NT2/D1 (cell line): ENCODE measurements around the gene RASSF3.
"Not testable (repeated sequence)": the region's sequence is repeated elsewhere in the genome, so short reads cannot be mapped to it uniquely, and the experiment has no call there.

Source experiments
- DNase-seq: peaks from one replicate; pipeline ENCODE4 v3.0.0-alpha.2; 2011; ENCODE audit warnings: low read depth, low spot score
- H3K27me3 ChIP-seq: 2 replicates; pipeline ENCODE4 v1.6.0; 2011; ENCODE audit warnings: mild to moderate bottlenecking; ENCODE audit not compliant: insufficient read length, insufficient read depth
- H3K36me3 ChIP-seq: 2 replicates; pipeline ENCODE4 v1.6.1; 2011; ENCODE audit warnings: mild to moderate bottlenecking, low read length, mixed read lengths; ENCODE audit not compliant: insufficient read depth, insufficient read length
- H3K4me1 ChIP-seq: 2 replicates; pipeline ENCODE4 v1.5.1; 2011; ENCODE audit not compliant: insufficient read depth, insufficient read length
- H3K4me3 ChIP-seq: 2 replicates; pipeline ENCODE4 v1.5.1; 2011; ENCODE audit warnings: low read depth; ENCODE audit not compliant: insufficient read length
- H3K9ac ChIP-seq: 2 replicates; pipeline ENCODE4 v1.6.0; 2011; ENCODE audit warnings: low read depth; ENCODE audit not compliant: insufficient read length
- H3K9me3 ChIP-seq: 2 replicates; pipeline ENCODE4 v1.5.1; 2011; ENCODE audit warnings: mild to moderate bottlenecking, low read length; ENCODE audit not compliant: insufficient read depth
- SUZ12 ChIP-seq: IDR thresholded peaks from 2 replicates; pipeline ENCODE4 v1.6.1; 2011; ENCODE audit not compliant: insufficient read length, insufficient read depth; ENCODE audit errors: extremely low read depth
- YY1 ChIP-seq: IDR thresholded peaks from 2 replicates; pipeline ENCODE4 v1.6.1; 2011; ENCODE audit not compliant: insufficient read length, insufficient read depth
- ZNF274 ChIP-seq: IDR thresholded peaks from 2 replicates; pipeline ENCODE4 v1.6.1; 2011; ENCODE audit warnings: mild to moderate bottlenecking, low read depth, low read length

Gene RASSF3

GRCh38 chr12:64688715-64689114 lies 78.4 kb downstream of the RASSF3 start:
- Histone ChIP-seq H3K4me1 (peaks cover 11% of the 10 kb centered on the region), H3K4me3 (no peak overlapping the region), H3K9me3 (no peaks in the 10 kb centered on the region), H3K27me3 (no peaks in the 10 kb centered on the region), H3K9ac (no peak overlapping the region), H3K36me3 (peaks cover 39% of the 10 kb centered on the region)
- DNase-seq: no peak
- TF ChIP-seq ZNF274 (no peak), SUZ12 (no peak), YY1 (no peak)

GRCh38 chr12:64690236-64690635 lies 79.9 kb downstream of the RASSF3 start:
- not testable (repeated sequence) for H3K27me3 ChIP-seq, H3K4me3 ChIP-seq, H3K9me3 ChIP-seq, H3K9ac ChIP-seq, DNase-seq
- peaks cover 48% of the 10 kb centered on the region for H3K36me3 ChIP-seq
- peaks cover 16% of the 10 kb centered on the region for H3K4me1 ChIP-seq

- no peak for DNase-seq
- Histone ChIP-seq H3K36me3 (peaks cover 42% of the 10 kb centered on the region), H3K9ac (peak overlapping the region; percentile 39), H3K9me3 (no peaks in the 10 kb centered on the region), H3K4me1 (peaks cover 16% of the 10 kb centered on the region), H3K27me3 (no peaks in the 10 kb centered on the region), H3K4me3 (no peak overlapping the region)
- TF ChIP-seq SUZ12 (no peak), YY1 (no peak), ZNF274 (no peak)
Observed at GRCh38 chr12:64691227-64691794, 81.0 kb downstream of the RASSF3 start.

GRCh38 chr12:64691795-64692583 lies 81.7 kb downstream of the RASSF3 start:
- Histone ChIP-seq H3K9ac (no peak overlapping the region), H3K27me3 (no peaks in the 10 kb centered on the region), H3K4me3 (no peak overlapping the region), H3K9me3 (no peaks in the 10 kb centered on the region), H3K4me1 (peaks cover 16% of the 10 kb centered on the region), H3K36me3 (peaks cover 39% of the 10 kb centered on the region)
- no peak for DNase-seq
- no peak for TF ChIP-seq YY1

GRCh38 chr12:64694130-64695040 lies 84.1 kb downstream of the RASSF3 start:
- TF ChIP-seq ZNF274: no peak
- no peak for TF ChIP-seq SUZ12
- no peak for TF ChIP-seq YY1
- H3K27me3 ChIP-seq: no peaks in the 10 kb centered on the region
- H3K4me1 ChIP-seq: peaks cover 10% of the 10 kb centered on the region
- H3K9ac ChIP-seq: no peak overlapping the region
- no peak for DNase-seq
- peaks cover 37% of the 10 kb centered on the region for H3K36me3 ChIP-seq
- H3K4me3 ChIP-seq: no peak overlapping the region
- H3K9me3 ChIP-seq: no peaks in the 10 kb centered on the region

GRCh38 chr12:64695550-64695949 lies 85.3 kb downstream of the RASSF3 start:
- DNase-seq: no peak
- TF ChIP-seq SUZ12: no peak
- no peak for TF ChIP-seq ZNF274
- no peak for TF ChIP-seq YY1
- Histone ChIP-seq H3K4me1 (peaks cover 10% of the 10 kb centered on the region), H3K9ac (no peak overlapping the region), H3K4me3 (no peak overlapping the region), H3K9me3 (no peaks in the 10 kb centered on the region), H3K27me3 (no peaks in the 10 kb centered on the region), H3K36me3 (peaks cover 37% of the 10 kb centered on the region)

GRCh38 chr12:64696080-64696741 lies 85.9 kb downstream of the RASSF3 start:
- TF ChIP-seq SUZ12 (no peak), YY1 (no peak), ZNF274 (no peak)
- Histone ChIP-seq H3K27me3 (no peaks in the 10 kb centered on the region), H3K4me3 (no peak overlapping the region), H3K4me1 (peaks cover 9% of the 10 kb centered on the region), H3K36me3 (peaks cover 35% of the 10 kb centered on the region), H3K9ac (no peak overlapping the region), H3K9me3 (no peaks in the 10 kb centered on the region)
- DNase-seq: no peak
